ENCODE measurements around the gene ABO. TPM values are rescaled to one million over a fixed set of nuclear protein-coding genes. Genes with fewer than 3 reads are reported as not detected.

Gene ABO
- total and polyA plus RNA-seq, 2 of the 8 experiments (the other 6 are each of a cell fraction or from before 2014, with no cell fraction given) = 0.03 TPM; not detected in 1

- Histone ChIP-seq H2BK120ac (replicated peaks; ENCODE audit: low read depth, low read length) (no peak overlapping the region), H2BK5ac (ENCODE audit: low read depth, low read length) (no peak overlapping the region; the same call in 1 of the 2 replicates), H3K27ac (ENCODE audit: low read depth, low read length) (no peak overlapping the region), H2BK15ac (ENCODE audit: low read length) (no peak overlapping the region), H3K14ac (ENCODE audit: insufficient read length) (no peak overlapping the region), H3K9ac (replicated peaks in 1 of 4; ENCODE audit: extremely low read depth in 1 of 4, low read depth in 3 of 4, low read length in 3 of 4) (no peak overlapping the region), H3K23ac (ENCODE audit: insufficient read length) (no peak overlapping the region), H3K4me3 (ENCODE audit: extremely low read depth in 1 of 4, insufficient read depth in 2 of 4, low read depth in 3 of 4, low read length in 4 of 4) (no peak overlapping the region), H4K8ac (ENCODE audit: extremely low read depth, insufficient read depth, low read length) (no peak overlapping the region), H3K23me2 (ENCODE audit: low read depth, low read length) (no peaks in the 10 kb centered on the region), H3K36me3 (ENCODE audit: control insufficient read depth in 2 of 4, insufficient read depth in 4 of 4, low read length in 3 of 4) (no peaks in the 10 kb centered on the region), H3K56ac (replicated peaks; ENCODE audit: insufficient read length, low read depth, low read length) (no peak overlapping the region), H3K27me3 (replicated peaks in 1 of 4; ENCODE audit: control insufficient read depth in 3 of 4, extremely low read depth in 1 of 4, insufficient read depth in 3 of 4, low read length in 3 of 4) (no peaks in the 10 kb centered on the region; a peak in 1 of 7 replicates), H2AFZ (ENCODE audit: low read length) (no peak overlapping the region), H4K91ac (replicated peaks; ENCODE audit: insufficient read length, low read length) (no peak overlapping the region), H3K4me2 (ENCODE audit: insufficient read depth in 1 of 2, low read depth in 2 of 2, low read length in 2 of 2) (no peak overlapping the region), H3K4me1 (replicated peaks in 1 of 4; ENCODE audit: control insufficient read depth in 3 of 4, insufficient read depth in 4 of 4, low read length in 3 of 4) (no peaks in the 10 kb centered on the region), H3K79me1 (ENCODE audit: low read depth, low read length) (no peaks in the 10 kb centered on the region), H3K79me2 (ENCODE audit: control insufficient read depth in 1 of 2, insufficient read depth in 2 of 2, low read length in 2 of 2) (no peaks in the 10 kb centered on the region), H3K9me3 (ENCODE audit: insufficient read depth in 2 of 2, low read depth in 1 of 2, low read length in 1 of 2) (peaks cover 0 to 9% of the 10 kb centered on the region in 2 experiments; a peak in 1 of 4 replicates), H2AK5ac (ENCODE audit: low read depth, low read length) (no peak overlapping the region), H3K4ac (replicated peaks; ENCODE audit: insufficient read length, low read depth, low read length) (no peak overlapping the region), H4K20me1 (replicated peaks in 1 of 2; ENCODE audit: control insufficient read depth in 1 of 2, insufficient read depth in 2 of 2, low read length in 2 of 2) (no peaks in the 10 kb centered on the region), H3K18ac (ENCODE audit: extremely low read depth, low read length) (no peak overlapping the region), H2BK20ac (ENCODE audit: low read length) (no peak overlapping the region), H4K5ac (ENCODE audit: insufficient read length, low read depth, low read length) (no peak overlapping the region), H2BK12ac (ENCODE audit: low read depth, low read length) (0 out of 2 replicates have a peak overlapping the region, but pooled peaks have one; percentile 27)
- ChIA-PET POLR2A (ENCODE audit: partially characterized antibody) (interaction anchor here (1.1 to 1.2 kb wide), 2 partner anchors 25 to 36 kb away, joined by 3 to 9 read pairs; no protein-coding TSS in a partner anchor), CTCF (ENCODE audit: partially characterized antibody) (interaction anchor here (0.6 to 4.0 kb wide), 10 partner anchors 10 to 233 kb away, joined by 3 to 22 read pairs (median 4); no protein-coding TSS in a partner anchor)
- WGBS, 2 experiments (ENCODE audit: extremely low coverage in 1 of 2, insufficient coverage in 1 of 2, insufficient read length in 1 of 2, insufficient replicate concordance in 2 of 2, low coverage in 1 of 2, low lambda C conversion rate in 2 of 2, missing lambda C conversion rate in 1 of 2) = 89% methylated on average over 30 of the region's 31 CpGs; no CpG with 5 or more reads in 1 of the 2 experiments
- DNase-seq (ENCODE audit: low read depth in 1 of 2, low spot score in 2 of 2) = no peak
- FAIRE-seq = no peak
- TF ChIP-seq SP1 (IDR thresholded peaks at IDR 0.05; ENCODE audit: low read depth, low read length) (no peak), EP300 (IDR thresholded peaks at IDR 0.05; ENCODE audit: borderline replicate concordance in 1 of 2, low read depth in 2 of 2, low read length in 2 of 2) (no peak), CEBPB (IDR thresholded peaks at IDR 0.05; ENCODE audit: low read depth, low read length) (no peak), CTBP2 (IDR thresholded peaks at IDR 0.05; ENCODE audit: borderline replicate concordance, insufficient read depth, insufficient read length, low read length) (no peak), EGR1 (IDR thresholded peaks at IDR 0.05; ENCODE audit: borderline replicate concordance, low read depth, low read length) (no peak), PHF8 (conservative IDR thresholded peaks at IDR 0.05; ENCODE audit: low read depth, low read length) (no peak), KDM1A (IDR thresholded peaks at IDR 0.05; ENCODE audit: borderline replicate concordance, low read length) (no peak), RBBP5 (IDR thresholded peaks at IDR 0.05; ENCODE audit: borderline replicate concordance, low read depth, low read length) (no peak), BCL11A (IDR thresholded peaks at IDR 0.05; ENCODE audit: low read depth in 2 of 2, low read length in 2 of 2) (no peak), TEAD4 (IDR thresholded peaks at IDR 0.05; ENCODE audit: low read depth, low read length) (no peak), SIRT6 (IDR thresholded peaks at IDR 0.05; ENCODE audit: low read length) (no peak)
Measured at GRCh38 chr9:133306242-133307204, 31.5 kb upstream of the ABO start.
